G401 (cell line): Measurements from ENCODE around the gene MBTD1. TPM values are rescaled to one million over a fixed set of nuclear protein-coding genes. Genes with fewer than 3 reads are reported as not detected.
A peak's percentile ranks its signal among the peaks of the same experiment; 100 is the strongest.
"Not testable (repeated sequence)": the region's sequence is repeated elsewhere in the genome, so short reads cannot be mapped to it uniquely, and the experiment has no call there.

Experiments
- DNase-seq: peaks from one replicate; pipeline ENCODE4 v3.0.0-alpha.2; 2015; ENCODE audit warnings: low spot score
- in situ Hi-C: cut with HindIII; loops from 2 replicates; pipeline ENCODE4 v1.10.0; 2016; ENCODE audit warnings: low sequenced_read_pairs, mixed read lengths
- total RNA-seq: library from RNA; depleted of rRNA; stranded (reverse); fragments of >200 nt; shearing (Covaris generic); gene quantifications from 2 replicates; pipeline ENCODE4 v1.2.3, GENCODE V29; 2014

The MBTD1 gene
- total RNA-seq, 1 experiment from 2014 or later = 14.0 TPM

DNA sequence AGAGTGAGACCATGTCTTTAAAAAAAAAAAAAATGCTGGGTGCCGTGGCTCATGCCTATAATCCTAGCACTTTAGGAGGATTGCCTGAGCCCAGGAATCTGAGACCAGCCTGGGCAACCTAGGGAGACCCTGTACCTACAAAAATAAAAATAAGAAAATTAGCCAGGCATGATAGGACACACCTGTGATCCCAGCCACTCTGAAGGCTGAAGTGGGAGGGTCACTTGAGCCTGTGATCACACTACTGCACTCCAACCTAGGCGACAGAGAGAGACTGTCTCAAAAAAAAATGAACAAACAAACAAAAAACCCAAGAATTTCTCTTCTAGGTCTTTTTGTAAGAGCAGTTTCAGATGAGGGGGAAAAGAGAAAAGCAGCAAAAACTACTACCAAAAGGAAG lies 59.0 kb downstream of the MBTD1 start:
- DNase-seq = no peak
- in situ Hi-C loops = no loop called here

DNA sequence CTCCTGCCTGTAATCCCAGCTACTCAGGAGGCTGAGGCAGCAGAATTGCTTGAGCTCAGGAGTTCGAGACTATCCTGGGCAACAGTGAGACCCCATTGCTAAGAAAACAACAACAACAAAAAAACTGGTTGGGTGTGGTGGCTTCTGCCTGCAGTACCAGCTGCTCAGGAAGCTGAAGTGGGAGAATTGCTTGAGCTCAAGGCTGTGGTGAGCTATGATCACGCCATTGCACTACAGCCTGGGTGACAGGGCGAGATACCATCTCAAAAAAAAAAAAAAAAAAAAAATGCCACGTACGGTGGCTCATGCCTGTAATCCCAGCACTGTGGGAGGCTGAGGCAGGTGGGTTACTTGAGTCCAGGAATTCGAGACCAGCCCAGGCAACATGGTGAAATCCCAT lies 59.6 kb downstream of the MBTD1 start:
- in situ Hi-C loops = no loop called here
- no peak for DNase-seq

DNA sequence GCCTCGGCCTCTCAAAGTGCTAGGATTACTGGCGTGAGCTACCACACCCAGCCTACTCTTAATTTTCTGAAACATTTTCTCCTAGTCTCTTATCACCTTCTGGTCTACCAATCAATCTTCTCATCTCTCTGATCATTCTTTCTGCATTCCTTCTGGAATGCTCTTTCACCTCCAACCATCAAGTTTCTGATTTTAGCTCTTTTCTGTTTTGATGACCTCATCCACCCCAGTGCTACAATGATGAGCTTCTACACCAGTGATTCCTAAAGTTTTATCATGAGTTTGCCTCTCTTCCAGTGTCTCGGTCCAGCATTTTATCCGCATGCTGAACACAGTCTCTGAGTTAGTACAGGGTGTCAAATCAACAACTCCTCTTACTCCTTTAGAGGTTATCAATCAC lies 62.1 kb downstream of the MBTD1 start:
- in situ Hi-C loops = no loop called here
- DNase-seq = no peak

DNA sequence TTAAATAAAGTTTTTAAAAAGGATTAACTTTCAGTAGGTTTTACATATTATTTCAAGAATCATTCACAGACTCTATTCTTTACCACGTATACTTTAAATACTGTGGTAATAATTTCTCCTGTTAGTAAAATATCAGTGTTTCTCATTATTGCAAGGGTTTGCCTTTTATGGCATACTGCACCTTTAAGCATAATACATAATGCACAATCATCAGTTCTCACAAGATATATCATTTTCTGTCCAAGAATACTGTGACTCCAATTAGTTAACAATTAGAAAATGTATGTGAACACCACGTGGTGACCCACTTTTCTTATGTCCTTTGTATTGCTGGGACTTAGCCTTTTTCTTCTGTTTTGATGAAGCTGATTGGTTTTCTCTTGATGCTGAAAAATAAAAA lies 68.0 kb downstream of the MBTD1 start:
- no peak for DNase-seq
- in situ Hi-C loops = no loop called here

DNA sequence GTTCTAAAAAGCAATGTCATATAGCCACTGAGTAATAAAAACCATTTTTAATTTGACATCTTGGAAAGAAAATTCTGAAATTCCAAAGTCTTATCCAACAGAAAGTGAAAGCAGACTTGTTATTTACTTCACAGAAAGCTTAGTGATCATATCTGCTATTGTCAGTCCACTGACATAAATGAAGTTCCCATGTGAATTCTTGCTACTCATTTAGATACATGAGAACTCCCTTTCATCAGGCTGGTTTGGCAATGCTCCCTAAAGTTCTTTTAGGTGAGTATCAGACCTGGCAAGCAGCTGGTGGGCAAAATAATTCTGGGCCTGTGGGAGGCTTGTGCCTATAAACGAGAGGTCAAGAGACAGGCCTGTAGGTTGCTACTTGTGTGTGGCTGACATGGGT lies 70.2 kb downstream of the MBTD1 start:
- DNase-seq = no peak
- in situ Hi-C loops = no loop called here

DNA sequence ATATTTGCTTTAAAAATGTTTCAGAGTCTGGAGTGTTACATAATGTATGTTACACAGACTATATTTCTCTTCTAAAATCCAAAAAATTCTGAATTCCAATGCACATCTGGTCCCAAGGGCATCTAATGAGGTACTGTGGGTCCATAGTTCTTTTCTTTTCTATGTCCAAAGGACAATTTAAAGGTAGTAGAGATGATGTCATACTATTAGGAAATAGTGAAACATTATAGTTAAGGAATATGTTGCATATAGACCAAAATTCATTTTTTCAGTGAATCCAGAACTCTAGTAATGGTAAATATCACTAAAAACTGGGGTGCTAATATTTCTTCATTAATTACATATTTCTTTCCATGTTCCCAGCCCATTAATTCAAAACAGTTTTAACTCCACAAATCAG lies 70.7 kb downstream of the MBTD1 start:
- in situ Hi-C loops = no loop called here

DNA sequence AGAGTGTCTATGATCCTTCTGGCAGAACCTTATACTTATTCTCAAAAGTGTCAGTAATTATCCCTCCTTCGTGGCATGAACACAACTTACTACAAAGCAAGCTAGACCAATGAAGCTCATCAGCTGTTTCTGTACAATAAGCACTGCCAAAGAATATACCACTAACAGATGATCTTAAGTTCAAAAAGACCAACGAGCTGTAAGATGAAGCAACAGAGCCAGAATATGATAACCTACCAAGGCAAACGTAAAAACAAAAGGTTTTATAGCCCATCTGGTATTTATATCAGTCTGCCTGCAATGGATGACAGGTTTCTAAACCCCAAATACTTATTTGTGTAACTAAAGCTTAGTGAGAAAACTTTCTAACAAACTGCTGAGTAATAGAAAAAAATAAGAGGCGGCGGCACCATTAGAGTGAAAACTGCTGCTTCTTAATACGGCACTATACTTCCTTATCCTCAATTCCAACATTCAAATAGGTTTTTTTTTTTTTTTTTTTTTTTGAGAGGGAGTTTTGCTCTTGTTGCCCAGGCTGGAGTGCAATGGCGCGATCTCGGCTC lies 71.5 kb downstream of the MBTD1 start:
- in situ Hi-C loops = no loop called here

More for the DNA sequence above, 70.7 kb downstream of the MBTD1 start:
- no peak for DNase-seq

DNA sequence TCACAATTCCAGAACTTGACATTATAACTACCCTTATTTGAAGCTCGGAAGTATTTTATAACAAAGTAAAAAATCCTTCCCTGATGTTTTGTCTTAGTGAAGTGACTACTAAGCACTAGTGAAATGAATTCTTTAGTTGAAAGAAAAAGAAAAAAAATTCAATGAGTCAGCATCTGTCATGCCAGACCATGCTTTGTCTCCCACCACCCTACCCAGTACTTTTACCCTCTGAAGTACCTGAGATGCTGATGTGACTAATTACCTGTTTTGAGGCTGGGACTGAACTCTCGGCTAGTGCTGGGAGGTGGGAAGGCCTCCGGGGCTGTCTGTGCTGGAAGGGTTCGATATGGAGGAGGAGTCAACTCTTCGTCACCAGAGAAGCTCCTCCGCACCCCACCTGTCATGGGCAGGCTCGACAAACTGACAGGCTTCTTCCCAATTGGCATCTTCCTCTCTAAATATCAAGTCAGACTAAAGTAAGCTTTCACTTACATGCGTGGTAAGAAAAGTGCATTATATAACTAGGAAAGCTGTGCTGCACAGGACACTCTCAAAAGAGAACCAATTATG lies 74.0 kb downstream of the MBTD1 start:
- in situ Hi-C loops = no loop called here
- DNase-seq = no peak

More for the DNA sequence above, 71.5 kb downstream of the MBTD1 start:
- DNase-seq = no peak

DNA sequence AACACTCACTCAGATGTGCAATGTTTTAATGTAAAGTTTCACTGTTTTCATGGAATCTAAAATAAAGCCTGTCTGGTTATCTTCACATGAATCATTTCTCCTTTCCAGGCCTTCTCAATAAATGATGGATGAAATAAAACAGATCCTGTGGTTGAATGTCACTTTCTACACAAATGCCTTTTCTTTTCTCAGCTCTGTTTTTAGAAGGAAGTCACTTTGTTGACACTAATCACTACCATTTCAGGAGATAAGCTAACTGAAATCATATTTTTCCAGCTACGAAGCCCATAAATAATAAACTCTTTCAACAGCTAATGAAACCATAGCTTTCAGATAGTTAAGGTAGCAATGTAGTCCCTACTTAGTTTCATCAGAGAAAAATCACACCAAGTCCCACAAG lies 75.7 kb downstream of the MBTD1 start:
- no peak for DNase-seq
- in situ Hi-C loops = no loop called here

DNA sequence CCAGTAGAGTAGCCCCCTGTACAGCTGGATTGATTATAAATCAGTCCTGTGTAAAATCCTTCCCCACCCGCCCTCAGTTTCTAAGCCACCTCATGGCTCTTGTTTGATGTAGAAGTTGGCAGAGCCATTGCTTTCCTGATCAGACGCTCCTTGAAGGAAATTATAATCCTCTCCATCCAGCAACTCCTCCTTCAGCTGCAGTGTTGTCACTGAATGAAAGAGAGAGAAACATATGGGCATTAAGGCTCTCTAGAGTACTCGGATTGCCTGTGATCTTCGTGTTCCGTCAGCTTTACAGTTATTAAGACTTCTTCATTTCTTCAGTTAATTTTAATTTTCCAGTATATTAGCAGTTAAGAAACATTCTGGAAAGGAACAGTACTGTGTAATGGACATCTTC lies 79.4 kb downstream of the MBTD1 start:
- DNase-seq = no peak
- in situ Hi-C loops = no loop called here

DNA sequence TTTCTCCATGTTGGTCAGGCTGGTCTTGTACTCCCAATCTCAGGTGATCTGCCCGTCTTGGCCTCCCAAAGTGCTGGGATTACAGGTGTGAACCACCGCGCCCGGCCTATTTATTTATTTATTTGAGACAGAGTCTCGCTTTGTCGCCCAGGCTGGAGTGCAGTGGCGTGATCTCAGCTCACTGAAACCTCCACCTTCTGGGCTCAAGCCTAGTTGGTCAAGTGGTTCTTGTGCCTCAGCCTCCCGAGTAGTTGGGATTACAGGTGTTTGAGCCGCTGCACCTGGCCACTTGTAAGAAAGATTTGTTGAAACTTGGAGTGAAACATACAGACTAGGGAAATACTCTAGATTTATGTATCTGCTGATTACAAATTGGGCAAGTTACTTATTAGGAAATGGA lies 87.8 kb downstream of the MBTD1 start:
- in situ Hi-C loops, DNase-seq: not testable (repeated sequence)

DNA sequence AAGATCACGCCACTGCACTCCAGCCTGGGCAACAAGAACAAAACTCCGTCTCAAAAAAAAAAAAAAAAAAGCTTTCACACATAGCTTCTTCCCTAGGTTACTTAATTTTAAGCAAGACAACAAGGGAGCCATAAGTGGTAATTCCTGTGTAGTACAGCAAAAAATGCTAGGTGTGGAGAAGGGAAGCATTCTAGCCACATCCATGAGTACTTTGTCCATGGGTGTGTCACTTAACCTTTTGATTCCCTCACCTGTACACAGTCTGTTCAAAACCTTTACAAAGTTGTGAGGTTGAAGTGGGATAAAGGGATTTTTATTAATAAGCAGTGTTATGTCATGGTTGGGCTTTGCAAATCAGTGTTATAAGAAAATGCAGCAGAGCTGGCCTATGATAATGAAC lies 89.1 kb downstream of the MBTD1 start:
- in situ Hi-C loops = no loop called here
- DNase-seq = no peak

DNA sequence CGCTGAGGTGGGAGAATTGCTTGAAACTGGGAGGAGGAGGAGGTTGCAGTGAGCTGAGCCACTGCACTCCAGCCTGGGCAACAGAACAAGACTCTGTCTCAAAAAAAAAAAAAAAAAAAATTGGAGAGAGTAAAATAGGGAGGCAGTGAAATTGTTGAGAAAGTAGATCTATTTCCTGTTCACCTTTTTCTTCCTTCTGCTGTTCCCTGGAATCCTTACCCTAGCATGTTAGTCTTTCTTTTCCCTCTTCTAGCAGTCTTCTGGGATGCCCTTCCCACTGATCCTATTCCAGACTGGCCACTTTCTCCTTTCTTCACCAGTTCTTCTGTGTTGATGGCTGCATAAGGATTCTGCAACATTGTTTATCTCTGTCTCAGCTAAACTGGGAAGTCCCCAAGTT lies 90.5 kb downstream of the MBTD1 start:
- in situ Hi-C loops = no loop called here
- DNase-seq = no peak

DNA sequence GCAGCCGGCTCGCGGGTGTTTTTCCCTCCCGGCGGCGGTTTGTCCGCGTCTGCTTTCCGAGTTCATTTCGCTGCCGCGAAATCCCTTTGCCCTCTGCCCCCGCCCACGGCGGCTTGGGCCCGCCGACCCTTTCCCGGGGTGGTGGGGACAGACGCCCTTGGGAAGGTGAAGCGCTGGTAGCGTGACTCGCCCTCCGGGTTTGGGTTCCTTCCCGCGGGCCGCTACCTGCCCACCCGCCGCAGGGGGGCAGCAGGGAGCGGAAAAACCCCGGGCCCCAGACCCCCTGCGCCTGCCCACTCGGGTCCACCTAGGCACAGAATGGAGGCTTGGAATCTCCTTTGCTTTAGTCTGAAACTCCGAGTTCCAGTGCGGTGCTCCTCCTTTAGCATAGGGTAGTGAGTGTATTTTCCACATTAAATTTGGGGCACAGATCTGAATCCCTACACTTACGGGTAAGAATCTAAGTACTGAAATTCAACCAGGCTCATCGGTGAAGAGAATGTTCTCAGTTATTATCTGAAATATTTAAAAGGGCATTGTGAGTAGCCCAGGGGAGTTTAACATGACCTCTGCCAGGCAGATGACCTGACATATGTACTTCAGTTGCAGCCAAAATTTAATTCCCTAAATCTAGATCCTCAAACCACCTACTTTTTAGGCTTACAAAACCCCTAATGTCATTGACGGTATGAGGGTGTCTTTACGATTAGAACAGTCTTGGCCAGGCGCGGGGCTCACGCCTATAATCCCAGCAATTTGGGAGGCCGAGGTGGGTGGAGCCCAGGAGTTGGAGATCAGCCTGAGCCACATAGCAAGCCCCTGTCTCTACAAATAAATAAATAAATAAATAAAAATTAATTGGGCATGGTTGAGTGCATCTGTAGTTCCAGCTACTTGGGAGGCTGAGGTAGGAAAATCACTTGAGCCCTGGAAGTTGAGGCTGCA lies 92.6 kb downstream of the MBTD1 start:
- peak; percentile 32 for DNase-seq
- in situ Hi-C loops = no loop called here

DNA sequence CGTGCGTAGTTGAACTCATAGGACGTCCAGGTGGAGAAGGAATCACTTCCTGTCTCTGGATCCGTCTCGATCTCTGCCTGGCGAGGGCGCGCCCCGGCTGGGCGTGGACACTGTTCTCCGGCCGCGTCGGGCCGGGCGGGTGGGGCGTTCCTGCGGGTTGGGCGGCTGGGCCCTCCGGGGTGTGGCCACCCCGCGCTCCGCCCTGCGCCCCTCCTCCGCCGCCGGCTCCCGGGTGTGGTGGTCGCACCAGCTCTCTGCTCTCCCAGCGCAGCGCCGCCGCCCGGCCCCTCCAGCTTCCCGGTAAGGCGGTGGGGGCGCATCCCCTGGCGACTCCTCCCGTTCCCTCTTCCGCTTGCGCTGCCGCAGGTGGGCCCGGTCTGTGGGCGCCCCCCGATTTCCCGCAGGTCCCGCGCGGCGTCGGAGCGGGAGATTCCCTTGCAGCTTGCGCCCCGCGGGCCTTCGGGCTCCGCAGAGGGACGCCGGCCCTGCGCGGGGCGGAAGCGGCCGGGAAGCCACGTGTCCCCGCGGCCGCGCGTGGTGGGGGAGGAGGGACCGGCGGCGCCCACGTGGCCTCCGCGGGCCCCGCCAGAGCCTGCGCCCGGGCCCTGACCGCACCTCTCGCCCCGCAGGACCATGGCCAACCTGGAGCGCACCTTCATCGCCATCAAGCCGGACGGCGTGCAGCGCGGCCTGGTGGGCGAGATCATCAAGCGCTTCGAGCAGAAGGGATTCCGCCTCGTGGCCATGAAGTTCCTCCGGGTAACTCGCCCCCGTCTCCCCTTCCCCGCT lies 93.5 kb downstream of the MBTD1 start, which contains the start of gene NME2:
NME2 (plus strand) TSS at position 214 of the 789 bp plus-strand sequence; CDS start at position 634, 420 bp downstream.
- DNase-seq = peak; percentile 82
- in situ Hi-C loops = no loop called here

DNA sequence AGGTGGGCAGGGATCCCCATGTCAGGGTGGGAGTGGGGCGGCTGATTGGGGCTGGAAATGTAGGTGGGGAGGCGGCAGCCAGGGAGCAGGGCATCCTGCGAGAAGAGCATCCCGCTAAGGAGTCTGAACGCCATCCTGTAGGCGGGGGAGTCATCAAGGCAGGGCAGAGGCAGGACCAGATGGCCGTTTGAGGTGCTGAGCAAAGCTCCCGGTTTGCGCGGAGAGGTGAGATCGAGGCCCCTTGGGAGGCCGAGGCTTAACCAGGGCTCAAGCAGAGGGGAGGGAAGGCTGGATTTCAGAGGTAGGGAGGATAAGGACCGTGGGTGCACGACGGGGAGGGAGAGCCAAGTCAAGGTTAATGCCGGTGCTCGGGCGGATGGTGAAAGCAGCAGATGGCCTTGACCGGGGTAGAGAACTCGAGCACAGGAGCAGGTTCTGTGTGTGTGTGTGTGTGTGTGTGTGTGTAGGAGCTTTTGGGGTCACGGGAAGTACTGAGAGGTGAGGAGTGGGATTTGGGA lies 94.1 kb downstream of the MBTD1 start:
- DNase-seq = peak; percentile 50
- in situ Hi-C loops = no loop called here

DNA sequence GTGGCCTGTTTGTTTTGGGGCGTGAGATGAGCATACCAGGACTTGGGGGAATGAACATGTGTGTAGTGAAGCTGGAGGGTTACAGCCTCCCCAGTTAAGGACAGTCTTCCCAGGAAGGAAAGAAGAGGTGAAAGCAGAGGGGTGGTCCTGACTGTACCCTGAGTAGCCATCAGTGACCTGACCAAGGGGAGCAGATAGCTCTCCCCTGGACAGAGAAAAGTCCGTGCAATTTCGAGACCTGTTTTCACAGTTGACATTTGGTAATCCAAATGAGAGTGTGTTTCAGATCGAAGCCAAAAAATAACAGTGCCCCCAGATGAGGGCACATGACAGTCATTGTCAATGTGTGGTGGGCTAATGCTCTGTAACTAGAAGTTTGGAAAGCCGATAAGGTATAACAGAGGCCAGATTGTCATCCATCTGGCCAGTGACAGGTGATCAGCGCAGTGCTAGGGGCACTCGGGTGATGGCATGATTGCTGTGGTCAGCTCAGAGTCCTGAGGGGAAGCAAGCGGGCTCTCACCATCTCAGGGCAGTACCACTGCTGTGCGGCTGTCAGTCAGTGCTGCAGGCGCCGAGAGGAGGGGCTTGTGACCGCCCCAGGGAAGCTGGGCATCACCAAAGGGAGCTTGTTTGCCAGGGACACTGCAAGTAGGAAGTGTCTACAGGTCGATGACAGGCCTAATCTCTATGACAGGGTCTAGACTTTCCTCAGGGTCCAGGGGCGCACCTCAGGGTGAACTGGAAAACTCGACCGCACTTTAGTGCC lies 94.8 kb downstream of the MBTD1 start:
- in situ Hi-C loops = no loop called here
- DNase-seq = peak; percentile 48

DNA sequence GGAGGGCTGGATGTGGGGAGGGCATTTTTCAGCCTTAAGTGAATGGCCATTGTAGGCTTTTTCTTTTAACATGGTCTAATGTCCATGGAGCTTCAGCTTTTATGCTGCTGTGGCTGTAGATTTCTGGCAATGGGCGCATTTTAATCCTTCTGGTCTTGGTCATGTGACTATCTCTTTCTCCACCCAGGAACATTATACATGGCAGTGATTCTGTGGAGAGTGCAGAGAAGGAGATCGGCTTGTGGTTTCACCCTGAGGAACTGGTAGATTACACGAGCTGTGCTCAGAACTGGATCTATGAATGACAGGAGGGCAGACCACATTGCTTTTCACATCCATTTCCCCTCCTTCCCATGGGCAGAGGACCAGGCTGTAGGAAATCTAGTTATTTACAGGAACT lies 98.3 kb downstream of the MBTD1 start:
- in situ Hi-C loops = no loop called here

DNA sequence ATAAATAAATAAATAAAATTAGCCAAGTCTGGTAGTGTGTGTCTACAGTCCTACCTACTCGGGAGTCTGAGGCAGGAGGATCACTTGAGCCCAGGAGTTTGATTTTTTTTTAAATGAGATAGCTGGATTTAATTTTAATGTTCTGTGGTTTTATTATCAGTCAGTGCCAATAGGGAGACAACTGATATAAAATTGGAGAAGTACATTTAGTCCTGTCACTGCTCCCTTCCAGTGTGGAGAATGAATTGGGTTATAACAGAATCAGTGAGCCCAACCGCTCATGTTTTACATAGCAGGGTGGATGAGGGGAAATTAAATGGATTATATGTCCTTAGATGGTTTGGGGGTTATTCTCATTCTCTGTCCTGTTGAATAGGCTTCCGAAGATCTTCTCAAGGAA lies 100.2 kb downstream of the MBTD1 start:
- in situ Hi-C loops = no loop called here
- no peak for DNase-seq

More for the DNA sequence above, 98.3 kb downstream of the MBTD1 start:
- no peak for DNase-seq
